ENCODE measurements around the gene FATE1. TPM values are rescaled to one million over a fixed set of nuclear protein-coding genes. Genes with fewer than 3 reads are reported as not detected.

FATE1 gene
- total RNA-seq, 3 donors from 2014 or later, result not detected

GRCh38 chrX:151687635-151688034, 28.2 kb upstream of the FATE1 start:
- Histone ChIP-seq H3K4me3 (no peak overlapping the region), H3K4me1 (ENCODE audit: low read depth) (no peaks in the 10 kb centered on the region), H3K36me3 (ENCODE audit: low read depth) (no peaks in the 10 kb centered on the region), H3K9me3 (no peaks in the 10 kb centered on the region)
- no peak for DNase-seq
- no peak for TF ChIP-seq CTCF (IDR thresholded peaks at IDR 0.05)
- intact Hi-C loops (cut with DNase I, micrococcal nuclease), result loop anchor here in 1 of 2 donors (10.0 kb wide), 1 partner anchor 533 kb away; no protein-coding TSS in a partner anchor
- no peak for ATAC-seq

GRCh38 chrX:151688695-151689094, 27.1 kb upstream of the FATE1 start:
- no peaks in the 10 kb centered on the region for H3K36me3 ChIP-seq (ENCODE audit: low read depth)
- ATAC-seq, result no peak
- H3K4me1 ChIP-seq (ENCODE audit: low read depth), result no peaks in the 10 kb centered on the region
- intact Hi-C loops (cut with DNase I, micrococcal nuclease), result loop anchor here in 1 of 2 donors (10.0 kb wide), 1 partner anchor 534 kb away; no protein-coding TSS in a partner anchor
- H3K9me3 ChIP-seq, result no peaks in the 10 kb centered on the region
- no peak overlapping the region for H3K4me3 ChIP-seq
- no peak for TF ChIP-seq CTCF (IDR thresholded peaks at IDR 0.05)
- no peak for DNase-seq

GRCh38 chrX:151692825-151693224, 23.0 kb upstream of the FATE1 start:
- Histone ChIP-seq H3K9me3 (no peaks in the 10 kb centered on the region), H3K36me3 (ENCODE audit: low read depth) (no peaks in the 10 kb centered on the region), H3K4me1 (ENCODE audit: low read depth) (no peaks in the 10 kb centered on the region), H3K4me3 (no peak overlapping the region)
- intact Hi-C loops (cut with DNase I, micrococcal nuclease), result no loop called here
- DNase-seq (no peak), ATAC-seq (no peak)
- no peak for TF ChIP-seq CTCF (IDR thresholded peaks at IDR 0.05)

DNA sequence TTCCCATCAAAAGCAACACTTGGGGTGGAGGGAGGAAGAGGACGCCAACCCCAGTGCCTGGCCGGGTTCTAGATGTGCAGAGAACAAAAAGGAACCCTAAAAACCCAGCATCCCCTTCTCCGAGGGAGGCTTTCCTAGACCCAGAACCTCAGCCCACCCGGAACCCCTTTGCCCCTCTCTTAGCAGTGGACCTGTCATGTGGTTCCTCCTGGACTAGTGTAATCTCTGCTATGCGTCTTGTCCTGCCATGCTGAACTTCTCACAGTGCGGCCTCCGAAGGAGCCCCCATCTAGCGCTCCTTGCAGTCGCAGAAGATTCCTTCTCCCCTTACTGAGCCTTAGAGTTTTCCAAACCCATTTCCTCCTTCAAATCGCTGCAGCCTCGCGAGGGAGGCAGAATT, 21.7 kb upstream of the FATE1 start:
- no peak for ATAC-seq
- no peak overlapping the region for H3K4me3 ChIP-seq
- H3K4me1 ChIP-seq (ENCODE audit: low read depth), result no peaks in the 10 kb centered on the region
- H3K36me3 ChIP-seq (ENCODE audit: low read depth), result no peaks in the 10 kb centered on the region
- intact Hi-C loops (cut with DNase I, micrococcal nuclease), result no loop called here
- H3K9me3 ChIP-seq, result no peaks in the 10 kb centered on the region
- DNase-seq, result no peak
- no peak for TF ChIP-seq CTCF (IDR thresholded peaks at IDR 0.05)

DNA sequence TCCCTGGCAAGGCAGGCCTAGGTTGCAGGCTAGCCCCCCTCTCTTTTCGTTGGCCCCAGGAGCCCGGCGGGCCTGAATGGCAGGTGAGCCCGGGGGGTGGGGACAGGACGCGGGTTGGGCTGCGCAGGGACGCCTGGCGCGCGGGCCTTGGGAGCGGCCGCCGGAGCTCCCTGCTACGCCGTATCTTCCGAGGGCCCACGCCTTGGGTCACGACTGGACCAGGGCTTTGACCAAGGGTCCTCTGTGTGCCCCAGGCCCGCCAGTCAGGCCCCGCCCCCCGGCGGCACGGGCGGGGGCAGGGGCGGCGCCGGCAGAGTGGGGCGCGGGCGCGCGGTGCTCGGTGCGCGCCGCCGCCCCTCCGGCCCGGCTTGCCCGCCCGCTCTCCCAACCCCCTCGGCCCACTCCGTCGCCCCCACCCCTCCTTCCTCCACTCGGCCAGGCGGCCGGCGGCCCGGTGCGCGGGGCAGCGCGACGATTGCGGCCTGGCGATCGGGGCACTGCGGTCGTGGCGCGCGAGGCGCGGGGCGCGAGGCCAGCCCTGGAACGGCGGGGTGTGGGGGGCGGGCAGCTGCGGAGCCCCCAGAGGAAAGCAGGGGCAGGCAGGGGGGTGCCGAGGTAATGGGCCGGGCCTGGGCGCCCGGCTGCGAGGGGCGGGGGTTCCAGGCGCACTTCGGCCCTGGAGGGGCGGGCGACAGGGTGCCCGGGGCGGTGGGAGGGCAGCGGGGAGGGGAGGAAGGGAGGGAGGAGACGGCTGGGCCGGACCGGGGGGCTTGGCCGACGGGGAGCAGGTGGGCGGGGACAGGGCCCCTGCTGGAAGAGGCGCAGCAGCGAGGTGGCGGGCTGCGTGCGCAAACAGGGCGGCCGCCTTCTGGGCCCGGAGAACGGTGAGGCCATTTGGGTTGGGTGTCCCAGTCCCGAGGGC, 20.9 kb upstream of the FATE1 start, which contains the start of gene PRRG3:
Gene PRRG3, plus strand, starts transcription at position 798 of the 922 bp plus-strand sequence. CDS start 3,357 bp downstream, outside the sequence.
- TF ChIP-seq CTCF (IDR thresholded peaks at IDR 0.05), result no peak
- no peaks in the 10 kb centered on the region for H3K4me1 ChIP-seq (ENCODE audit: low read depth)
- no peak within 1 kb of the TSS for H3K4me3 ChIP-seq
- no peak for DNase-seq
- H3K36me3 ChIP-seq (ENCODE audit: low read depth), result no peaks in the 10 kb centered on the region
- ATAC-seq, result no peak
- no peaks in the 10 kb centered on the region for H3K9me3 ChIP-seq
- intact Hi-C loops (cut with DNase I, micrococcal nuclease), result no loop called here
